ENCODE results near the gene POU2F3. TPM values are rescaled to one million over a fixed set of nuclear protein-coding genes. Genes with fewer than 3 reads are reported as not detected.

Gene POU2F3
- polyA plus RNA-seq, 3 donors from 2014 or later, result not detected

DNA sequence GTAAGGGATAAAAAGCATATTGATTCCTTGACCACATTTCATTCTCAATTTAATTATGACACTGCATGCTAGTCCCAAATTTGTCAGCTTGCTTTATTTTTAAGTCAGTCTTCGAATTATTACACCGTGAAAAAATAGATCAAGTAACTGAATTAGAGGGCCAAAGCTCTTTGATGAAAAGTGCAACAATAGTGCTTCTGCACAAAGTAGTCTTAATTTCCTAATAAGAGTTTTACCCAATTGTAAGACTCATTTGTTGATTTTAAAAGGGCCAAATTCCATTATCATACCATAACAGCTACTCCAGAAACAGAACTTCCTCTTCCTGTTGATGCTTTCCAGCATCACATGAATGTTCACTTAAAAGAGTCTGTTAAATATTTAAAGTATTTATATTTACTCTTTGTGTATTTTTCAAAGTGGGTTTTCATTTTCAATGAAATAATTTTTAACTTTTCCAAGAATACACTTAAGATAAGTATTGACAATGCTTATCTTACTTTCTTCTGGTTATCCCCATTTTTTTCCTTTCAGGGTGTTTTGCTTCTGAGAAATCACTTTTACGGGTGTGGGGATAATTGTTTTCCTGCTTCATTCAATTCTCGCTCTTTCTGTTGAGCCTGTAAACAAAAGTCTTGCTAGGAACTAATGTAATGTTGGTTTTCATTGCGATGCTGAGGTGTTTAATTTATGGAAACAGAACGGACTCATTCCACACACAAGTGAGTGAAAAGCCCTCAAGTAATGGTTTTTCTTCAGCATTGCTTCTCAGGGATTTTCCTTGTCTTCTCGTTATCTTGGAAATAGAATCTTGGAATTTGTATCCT is 98.4 kb downstream of the POU2F3 start:
- Mint-ChIP-seq H3K4me1 (peaks cover 29 to 59% of the 10 kb centered on the region in 2 donors), H3K36me3 (peaks cover 3 to 5% (median 4%) of the 10 kb centered on the region in 3 donors), H3K9me3 (peaks cover 0 to 1% (median 0%) of the 10 kb centered on the region in 6 donors), H3K27ac (peak overlapping the region in 1 of 6 donors; percentile 57), H3K4me3 (peak overlapping the region; percentile 90 to 97 (median 91)), H3K27me3 (ENCODE audit: low read depth in 3 of 3) (peaks cover 18 to 33% (median 30%) of the 10 kb centered on the region in 3 donors)
- no peak for DNase-seq

DNA sequence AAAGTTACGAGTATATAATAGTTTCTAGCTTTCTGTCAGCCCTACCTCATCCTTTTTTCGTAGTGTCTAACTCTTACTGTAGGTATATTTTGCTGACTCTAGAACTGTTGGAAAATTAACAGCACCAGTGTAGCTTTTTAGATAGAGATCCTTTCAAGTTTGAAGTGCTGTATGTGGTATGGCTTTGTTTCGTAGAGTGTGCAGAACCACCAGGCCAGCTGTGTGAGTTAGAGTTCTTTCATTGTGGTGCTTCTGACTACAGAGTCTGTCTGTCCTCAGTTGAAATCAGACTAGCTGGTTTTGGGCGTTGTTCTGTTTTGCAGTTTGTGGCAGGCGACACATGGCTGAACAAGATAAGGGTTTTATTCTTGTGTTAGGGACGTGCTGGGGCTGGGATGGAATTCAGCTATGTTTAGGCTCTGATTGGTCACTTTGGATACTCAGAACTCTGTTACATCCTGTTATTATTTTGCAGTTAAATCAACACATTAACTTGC is 99.5 kb downstream of the POU2F3 start:
- DNase-seq, result no peak
- Mint-ChIP-seq H3K4me1 (peaks cover 38 to 69% of the 10 kb centered on the region in 2 donors), H3K36me3 (peaks cover 3 to 5% (median 4%) of the 10 kb centered on the region in 3 donors), H3K27me3 (ENCODE audit: low read depth in 3 of 3) (peaks cover 27 to 35% (median 33%) of the 10 kb centered on the region in 3 donors), H3K4me3 (peak overlapping the region; percentile 4 to 55 (median 12)), H3K9me3 (peaks cover 0 to 1% (median 0%) of the 10 kb centered on the region in 6 donors), H3K27ac (no peak overlapping the region)

DNA sequence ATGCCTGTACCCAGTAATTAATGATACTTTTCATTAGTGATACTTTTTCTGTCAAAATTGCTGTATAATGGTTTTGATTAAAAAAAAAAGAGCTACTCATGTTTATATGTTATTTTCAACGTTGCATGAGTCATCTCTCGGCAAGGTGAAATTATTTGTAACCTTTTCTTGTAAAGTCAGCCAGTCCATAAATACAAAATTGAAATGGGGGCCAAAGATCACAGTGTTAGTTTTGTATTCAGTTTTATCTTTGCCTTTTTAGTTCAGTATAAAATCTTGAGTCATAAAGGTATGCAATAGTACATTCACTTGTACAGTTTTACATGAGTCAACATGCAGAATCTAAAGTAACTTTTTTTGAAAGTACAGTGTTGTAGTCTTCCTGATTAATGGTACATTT is 100.6 kb downstream of the POU2F3 start:
- no peak for DNase-seq
- peak overlapping the region in 1 of 5 donors; percentile 8 for H3K4me3 Mint-ChIP-seq
- H3K36me3 Mint-ChIP-seq, result peaks cover 3 to 5% (median 4%) of the 10 kb centered on the region in 3 donors
- H3K9me3 Mint-ChIP-seq, result peaks cover 0 to 1% (median 0%) of the 10 kb centered on the region in 6 donors
- no peak overlapping the region for H3K27ac Mint-ChIP-seq
- H3K27me3 Mint-ChIP-seq (ENCODE audit: low read depth in 3 of 3), result peaks cover 29 to 36% (median 35%) of the 10 kb centered on the region in 3 donors
- H3K4me1 Mint-ChIP-seq, result peaks cover 42 to 72% of the 10 kb centered on the region in 2 donors

DNA sequence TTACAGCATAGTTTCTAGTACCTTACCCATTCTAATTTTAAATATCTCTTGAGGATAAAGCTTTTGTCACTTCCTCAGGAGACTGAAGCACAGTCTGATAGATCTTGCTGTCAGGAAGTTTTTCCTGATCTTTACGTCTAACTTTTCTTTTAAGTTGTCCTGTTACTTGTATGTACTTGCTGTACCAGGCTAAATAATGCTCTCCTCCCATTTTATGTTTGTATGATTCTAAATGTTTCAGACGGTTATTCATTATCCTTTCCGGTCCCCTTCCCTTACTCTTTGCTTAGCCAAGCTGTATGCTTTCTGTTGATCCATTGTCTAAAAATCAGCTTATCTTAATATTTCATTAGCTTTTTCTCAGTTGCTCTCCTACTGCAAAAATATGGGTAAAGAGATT is 102.3 kb downstream of the POU2F3 start:
- Mint-ChIP-seq H3K4me1 (peaks cover 47 to 82% of the 10 kb centered on the region in 2 donors), H3K27me3 (ENCODE audit: low read depth in 3 of 3) (peaks cover 31 to 42% (median 33%) of the 10 kb centered on the region in 3 donors), H3K36me3 (peaks cover 3 to 5% (median 4%) of the 10 kb centered on the region in 3 donors), H3K9me3 (peaks cover 0 to 1% (median 0%) of the 10 kb centered on the region in 6 donors), H3K27ac (no peak overlapping the region), H3K4me3 (no peak overlapping the region)
- DNase-seq, result no peak

DNA sequence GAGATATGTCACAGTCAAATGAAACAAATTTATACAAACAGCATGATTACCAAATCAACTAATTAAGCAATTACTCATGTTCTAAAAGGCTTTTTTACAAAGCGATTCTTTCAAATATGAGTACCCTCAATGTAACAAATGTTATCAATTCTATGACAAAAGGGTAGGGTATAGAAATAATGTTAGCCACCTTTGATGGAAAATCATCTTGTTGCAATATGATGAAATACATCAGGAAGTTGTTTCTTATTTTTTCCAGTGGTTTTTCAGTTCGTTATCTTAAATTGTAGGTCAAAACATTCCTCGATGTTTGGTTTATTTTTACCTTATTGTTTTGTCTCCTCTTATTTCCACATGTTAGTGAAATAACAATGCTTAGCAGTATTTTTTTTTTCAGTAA is 102.7 kb downstream of the POU2F3 start:
- Mint-ChIP-seq H3K36me3 (peaks cover 4 to 7% (median 5%) of the 10 kb centered on the region in 3 donors), H3K27ac (no peak overlapping the region), H3K9me3 (peaks cover 0 to 1% (median 0%) of the 10 kb centered on the region in 6 donors), H3K4me3 (no peak overlapping the region), H3K27me3 (ENCODE audit: low read depth in 3 of 3) (peaks cover 30 to 41% (median 31%) of the 10 kb centered on the region in 3 donors), H3K4me1 (peaks cover 42 to 78% of the 10 kb centered on the region in 2 donors)
- no peak for DNase-seq

DNA sequence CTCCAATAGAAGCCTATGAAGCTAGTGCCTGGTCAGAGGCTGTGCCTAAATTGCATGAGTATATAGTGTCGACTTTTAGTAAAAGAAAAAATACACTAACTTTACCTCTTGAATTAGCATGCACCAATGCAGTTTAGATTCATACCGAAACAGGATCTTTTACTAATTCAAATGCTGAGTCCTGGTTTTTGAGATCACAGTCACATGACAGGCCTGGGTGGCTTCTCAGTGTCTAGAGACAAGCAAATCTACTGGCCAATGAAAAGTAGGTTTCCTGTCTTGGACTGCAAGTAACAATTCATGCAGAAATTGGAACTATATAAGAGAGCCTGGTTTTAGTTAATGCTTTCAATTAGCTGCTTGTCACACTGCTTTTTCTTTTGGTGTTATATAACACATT is 103.5 kb downstream of the POU2F3 start:
- Mint-ChIP-seq H3K27me3 (ENCODE audit: low read depth in 3 of 3) (peaks cover 27 to 36% (median 31%) of the 10 kb centered on the region in 3 donors), H3K4me1 (peaks cover 37 to 70% of the 10 kb centered on the region in 2 donors), H3K4me3 (peak overlapping the region in 2 of 5 donors; percentile 24 to 44), H3K27ac (no peak overlapping the region), H3K9me3 (peaks cover 0 to 1% (median 0%) of the 10 kb centered on the region in 6 donors), H3K36me3 (peaks cover 4 to 5% (median 5%) of the 10 kb centered on the region in 3 donors)
- no peak for DNase-seq

DNA sequence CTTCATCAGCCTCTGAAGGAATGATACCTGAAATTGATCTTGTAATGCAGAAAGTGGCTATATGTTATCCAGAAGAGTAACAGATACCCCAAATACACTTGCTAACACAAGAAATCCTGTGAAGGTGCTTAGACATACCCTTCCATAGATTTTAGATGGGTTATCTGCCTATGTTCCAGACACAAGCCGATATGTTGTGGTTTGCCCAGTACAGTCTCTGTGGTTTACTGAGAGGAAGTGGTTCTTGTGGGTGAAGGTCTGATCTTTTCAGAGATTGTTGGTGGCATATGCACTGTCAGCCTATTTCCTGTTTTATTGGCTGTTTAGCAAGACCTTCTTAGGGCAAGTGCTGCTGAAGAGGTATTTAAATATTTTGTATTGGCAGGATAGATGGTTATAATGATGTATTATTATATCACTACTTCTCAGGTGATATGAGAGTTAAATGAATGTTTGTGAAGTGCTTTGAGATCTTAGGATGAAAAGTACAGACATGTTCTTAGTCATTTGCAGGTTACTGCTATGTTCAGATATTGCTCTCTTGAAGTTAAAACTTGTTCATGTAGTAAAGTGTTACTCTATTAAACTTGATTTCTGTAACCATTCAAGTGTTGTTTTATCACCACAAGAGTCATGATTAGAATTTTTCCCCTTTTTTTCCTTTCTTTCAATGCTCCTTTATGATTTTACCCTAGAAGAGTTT is 104.5 kb downstream of the POU2F3 start:
- peaks cover 34 to 60% of the 10 kb centered on the region in 2 donors for H3K4me1 Mint-ChIP-seq
- peak; percentile 78 to 81 (median 79) for DNase-seq
- peaks cover 4 to 5% (median 5%) of the 10 kb centered on the region in 3 donors for H3K36me3 Mint-ChIP-seq
- H3K27me3 Mint-ChIP-seq (ENCODE audit: low read depth in 3 of 3), result peaks cover 25 to 33% (median 28%) of the 10 kb centered on the region in 3 donors
- peaks cover 0 to 1% (median 0%) of the 10 kb centered on the region in 6 donors for H3K9me3 Mint-ChIP-seq
- peak overlapping the region; percentile 19 to 77 (median 58) for H3K4me3 Mint-ChIP-seq
- H3K27ac Mint-ChIP-seq, result peak overlapping the region in 4 of 6 donors; percentile 4 to 78 (median 28)

DNA sequence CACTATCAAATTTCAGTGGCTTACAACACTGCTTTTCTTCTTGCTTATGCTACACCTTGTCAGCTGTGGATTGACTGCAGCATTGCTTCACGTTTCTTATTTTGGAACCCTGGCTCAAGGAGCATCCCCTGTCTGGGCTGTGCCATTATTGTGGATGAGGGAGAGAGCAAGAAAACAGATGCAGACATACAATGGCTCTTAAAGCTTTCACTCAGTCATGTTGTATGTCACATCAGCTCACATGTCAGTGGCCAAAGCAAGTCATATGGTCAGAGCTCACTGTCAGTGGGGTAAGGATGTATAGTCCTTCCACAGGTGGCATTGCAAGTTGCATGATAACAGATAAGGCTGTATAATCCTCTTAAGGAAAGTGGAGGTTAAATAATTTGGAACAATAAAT is 106.3 kb downstream of the POU2F3 start:
- Mint-ChIP-seq H3K4me1 (peaks cover 29 to 57% of the 10 kb centered on the region in 2 donors), H3K36me3 (peaks cover 3 to 8% (median 5%) of the 10 kb centered on the region in 3 donors), H3K27me3 (ENCODE audit: low read depth in 3 of 3) (peaks cover 20 to 37% (median 32%) of the 10 kb centered on the region in 3 donors), H3K27ac (no peak overlapping the region), H3K9me3 (no peaks in the 10 kb centered on the region), H3K4me3 (no peak overlapping the region)
- no peak for DNase-seq

DNA sequence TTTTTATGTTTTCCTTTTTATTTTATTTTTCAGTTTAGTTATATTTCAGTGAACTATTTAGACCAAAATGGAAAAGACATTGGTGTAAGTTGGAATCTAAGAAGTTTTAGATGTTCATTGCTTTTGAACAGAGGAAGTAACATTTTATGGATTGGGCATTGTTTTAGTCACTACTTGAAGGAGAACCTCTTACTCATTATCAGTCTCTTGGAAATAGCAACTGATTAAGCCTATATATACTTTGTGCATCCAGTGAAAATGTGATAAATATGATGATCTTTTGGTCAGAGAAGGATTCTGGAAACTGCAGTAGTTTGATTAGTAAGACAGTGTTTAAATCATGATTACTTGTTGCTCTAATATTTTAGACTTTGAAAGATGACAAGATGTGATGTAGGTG is 110.7 kb downstream of the POU2F3 start:
- peaks cover 7 to 14% (median 12%) of the 10 kb centered on the region in 3 donors for H3K36me3 Mint-ChIP-seq
- no peak for DNase-seq
- H3K9me3 Mint-ChIP-seq, result no peaks in the 10 kb centered on the region
- no peak overlapping the region for H3K4me3 Mint-ChIP-seq
- H3K27ac Mint-ChIP-seq, result no peak overlapping the region
- H3K4me1 Mint-ChIP-seq, result peaks cover 11 to 25% of the 10 kb centered on the region in 2 donors
- H3K27me3 Mint-ChIP-seq (ENCODE audit: low read depth in 3 of 3), result peaks cover 8 to 23% (median 19%) of the 10 kb centered on the region in 3 donors

DNA sequence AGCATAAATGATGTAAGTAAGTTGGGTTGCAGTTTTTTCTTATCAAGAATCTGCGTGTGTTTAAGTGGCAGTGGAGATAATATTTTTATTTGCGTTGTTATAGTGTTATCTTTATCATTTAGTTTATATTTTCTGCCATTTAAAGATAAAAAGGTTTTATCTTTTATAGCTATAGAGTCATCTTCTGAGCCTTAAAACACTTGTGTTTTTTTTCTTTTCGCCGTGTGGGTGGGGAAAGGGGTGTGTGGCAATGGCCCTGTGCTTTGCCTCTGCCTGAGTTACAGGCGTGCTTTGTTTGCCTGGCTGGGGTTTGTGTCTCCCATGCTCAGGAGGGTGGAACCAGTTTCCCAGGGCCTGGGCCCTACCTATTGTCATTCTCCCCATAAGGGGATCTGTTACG is 112.5 kb downstream of the POU2F3 start:
- DNase-seq, result no peak
- Mint-ChIP-seq H3K36me3 (peaks cover 7 to 15% (median 13%) of the 10 kb centered on the region in 3 donors), H3K27ac (no peak overlapping the region), H3K4me3 (no peak overlapping the region), H3K9me3 (no peaks in the 10 kb centered on the region), H3K4me1 (peaks cover 4 to 10% of the 10 kb centered on the region in 2 donors), H3K27me3 (ENCODE audit: low read depth in 3 of 3) (peaks cover 8 to 15% (median 13%) of the 10 kb centered on the region in 3 donors)

DNA sequence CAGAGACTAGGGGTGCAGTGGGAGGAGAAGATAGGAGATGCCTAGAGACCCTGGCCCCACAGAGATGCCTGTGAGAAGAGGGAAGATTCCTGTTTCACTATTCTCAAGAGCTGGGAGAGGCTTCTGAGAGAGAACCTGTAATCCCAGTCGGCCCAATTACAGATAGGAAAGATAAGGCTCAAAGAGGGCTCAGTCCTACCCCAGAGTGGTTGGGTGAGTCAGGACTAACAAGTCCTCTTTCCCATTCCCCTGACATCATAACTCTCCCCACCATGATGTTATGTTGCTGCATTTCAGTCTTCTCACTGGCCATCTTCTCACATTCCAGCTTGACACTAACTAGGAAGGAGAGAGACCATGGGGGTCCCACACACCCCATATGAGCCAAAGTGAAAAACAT is 114.1 kb downstream of the POU2F3 start:
- H3K4me1 Mint-ChIP-seq, result peaks cover 13 to 24% of the 10 kb centered on the region in 2 donors
- no peak overlapping the region for H3K4me3 Mint-ChIP-seq
- peaks cover 8 to 15% (median 10%) of the 10 kb centered on the region in 3 donors for H3K27me3 Mint-ChIP-seq (ENCODE audit: low read depth in 3 of 3)
- H3K36me3 Mint-ChIP-seq, result peaks cover 7 to 15% (median 9%) of the 10 kb centered on the region in 3 donors
- DNase-seq, result no peak
- H3K9me3 Mint-ChIP-seq, result no peaks in the 10 kb centered on the region
- no peak overlapping the region for H3K27ac Mint-ChIP-seq

DNA sequence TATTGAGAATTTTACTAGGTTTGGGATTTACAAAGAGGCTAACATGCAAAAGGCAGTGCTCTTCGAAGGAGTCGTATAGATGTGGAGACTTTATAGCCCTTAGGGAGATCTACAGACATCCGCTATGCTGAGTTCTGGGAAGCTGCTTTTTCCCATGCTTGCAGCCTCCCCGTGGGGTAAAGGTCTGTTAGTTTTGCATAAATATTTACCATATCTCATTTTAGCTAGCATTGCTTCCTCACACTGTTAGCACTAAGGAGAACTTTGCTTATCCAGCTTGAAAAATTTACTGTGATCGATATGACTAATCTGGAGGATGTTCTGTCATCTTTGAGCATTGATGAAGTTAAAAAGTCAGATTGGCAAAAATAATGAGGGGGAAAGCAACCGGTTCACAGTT is 114.8 kb downstream of the POU2F3 start:
- Mint-ChIP-seq H3K4me3 (no peak overlapping the region), H3K9me3 (no peaks in the 10 kb centered on the region), H3K36me3 (peaks cover 7 to 15% (median 9%) of the 10 kb centered on the region in 3 donors), H3K27me3 (ENCODE audit: low read depth in 3 of 3) (peaks cover 4 to 11% (median 10%) of the 10 kb centered on the region in 3 donors), H3K27ac (no peak overlapping the region), H3K4me1 (peaks cover 13 to 25% of the 10 kb centered on the region in 2 donors)
- no peak for DNase-seq

DNA sequence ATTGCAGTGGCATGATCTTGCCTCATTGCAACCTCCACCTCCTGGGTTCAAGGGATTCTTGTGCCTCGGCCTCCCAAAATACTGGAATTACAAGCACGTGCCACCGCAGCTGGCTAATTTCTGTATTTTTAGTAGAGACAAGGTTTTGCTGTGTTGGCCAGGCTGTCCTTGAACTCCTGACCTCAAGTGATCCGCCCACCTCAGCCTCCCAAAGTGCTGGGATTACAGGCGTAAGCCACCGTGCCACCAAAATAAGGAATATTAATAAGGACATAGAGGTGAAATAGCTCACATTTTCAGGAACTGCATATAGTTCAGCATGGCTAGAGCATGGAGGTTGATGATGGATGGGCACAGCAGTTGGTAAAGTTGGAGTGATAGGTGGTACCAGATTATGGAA is 117.7 kb downstream of the POU2F3 start:
- Mint-ChIP-seq H3K4me3 (no peak overlapping the region), H3K9me3 (no peaks in the 10 kb centered on the region), H3K27ac (no peak overlapping the region), H3K4me1 (peaks cover 13 to 14% of the 10 kb centered on the region in 2 donors), H3K36me3 (peaks cover 3 to 9% (median 7%) of the 10 kb centered on the region in 3 donors), H3K27me3 (ENCODE audit: low read depth in 3 of 3) (peaks cover 0 to 6% (median 3%) of the 10 kb centered on the region in 3 donors)
- no peak for DNase-seq
